Breast epithelium (tissue), 3 donors: ENCODE measurements around the gene NAA80.

Experiments used
- POLR2A ChIP-seq: fragments of 450-650 bp; IDR thresholded peaks from one replicate; pipeline ENCODE4 v1.6.1; 2016; ENCODE audit warnings: antibody characterized with exemption, mild to moderate bottlenecking, moderate library complexity
- POLR2AphosphoS5 ChIP-seq, 3 donors: sonication (generic); formaldehyde crosslinking; IDR thresholded peaks; one replicate each; pipeline ENCODE4 v1.6.1; 2017; ENCODE audit warnings: antibody characterized with exemption in 3 of 3
- TF ChIP-seq, protein P1 (sequence below), 3 donors: fragments of 450-650 bp; IDR thresholded peaks; one replicate each; pipeline ENCODE4 v1.5.1; 2016 to 2017; ENCODE audit warnings: antibody characterized with exemption in 3 of 3, mild to moderate bottlenecking in 3 of 3, moderate library complexity in 3 of 3

- TF ChIP-seq POLR2AphosphoS5 (IDR thresholded peaks at IDR 0.05), result peak in 2 of 3 donors; percentile 20 to 29
- TF ChIP-seq, protein P1, sequence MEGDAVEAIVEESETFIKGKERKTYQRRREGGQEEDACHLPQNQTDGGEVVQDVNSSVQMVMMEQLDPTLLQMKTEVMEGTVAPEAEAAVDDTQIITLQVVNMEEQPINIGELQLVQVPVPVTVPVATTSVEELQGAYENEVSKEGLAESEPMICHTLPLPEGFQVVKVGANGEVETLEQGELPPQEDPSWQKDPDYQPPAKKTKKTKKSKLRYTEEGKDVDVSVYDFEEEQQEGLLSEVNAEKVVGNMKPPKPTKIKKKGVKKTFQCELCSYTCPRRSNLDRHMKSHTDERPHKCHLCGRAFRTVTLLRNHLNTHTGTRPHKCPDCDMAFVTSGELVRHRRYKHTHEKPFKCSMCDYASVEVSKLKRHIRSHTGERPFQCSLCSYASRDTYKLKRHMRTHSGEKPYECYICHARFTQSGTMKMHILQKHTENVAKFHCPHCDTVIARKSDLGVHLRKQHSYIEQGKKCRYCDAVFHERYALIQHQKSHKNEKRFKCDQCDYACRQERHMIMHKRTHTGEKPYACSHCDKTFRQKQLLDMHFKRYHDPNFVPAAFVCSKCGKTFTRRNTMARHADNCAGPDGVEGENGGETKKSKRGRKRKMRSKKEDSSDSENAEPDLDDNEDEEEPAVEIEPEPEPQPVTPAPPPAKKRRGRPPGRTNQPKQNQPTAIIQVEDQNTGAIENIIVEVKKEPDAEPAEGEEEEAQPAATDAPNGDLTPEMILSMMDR (IDR thresholded peaks at IDR 0.05), result no peak
- no peak for TF ChIP-seq POLR2A
Measured at GRCh38 chr3:50299638-50299928, 378 bp upstream of the NAA80 start.
